GM11168 (cell line): ENCODE results near the gene UNC80.

ENCODE experiments used
- in situ Hi-C: fragments of 300-500 bp; cut with MboI; formaldehyde crosslinking; loops from one replicate; pipeline ENCODE4 v1.12.0; 2022; ENCODE audit warnings: low sequenced_read_pairs; ENCODE audit not compliant: unreplicated experiment

Gene UNC80

DNA sequence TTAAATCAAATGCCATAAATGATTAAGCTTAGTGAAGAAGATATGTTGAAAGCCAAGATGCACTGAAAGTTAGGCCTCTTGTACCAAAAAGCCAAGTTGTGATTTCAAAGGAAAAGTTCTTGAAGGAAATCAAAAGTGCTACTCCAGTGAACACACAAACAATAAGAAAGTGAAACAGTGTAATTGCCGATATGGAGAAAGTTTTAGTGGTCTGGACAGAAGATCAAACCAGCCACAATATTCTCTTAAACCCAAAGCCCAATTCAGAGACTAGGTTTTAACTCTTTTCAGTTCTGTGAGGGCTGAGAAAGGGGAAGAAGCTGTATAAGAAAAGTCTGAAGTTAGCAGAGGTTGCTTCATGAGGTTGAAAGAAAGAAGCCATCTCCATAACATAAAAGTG is 129.0 kb downstream of the UNC80 start:
- in situ Hi-C loops: no loop called here

DNA sequence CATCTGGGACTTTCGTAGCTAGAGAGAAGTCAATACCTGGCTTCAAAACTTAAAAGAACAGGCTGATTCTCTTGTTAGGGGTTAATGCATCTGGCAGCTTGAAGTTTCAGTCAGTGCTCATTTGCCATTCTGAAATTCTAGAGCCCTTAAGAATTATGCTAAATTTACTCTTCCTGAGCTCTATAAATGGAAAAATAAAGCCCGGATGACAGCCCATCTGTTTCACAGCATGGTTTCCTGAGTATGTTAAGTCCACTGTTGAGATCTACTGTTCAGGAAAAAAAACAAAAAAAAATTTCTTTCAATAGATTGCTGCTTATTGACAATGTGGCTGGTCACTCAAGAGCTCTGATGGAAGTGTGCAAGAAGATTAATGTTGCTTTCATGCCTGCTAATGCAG is 129.5 kb downstream of the UNC80 start:
- in situ Hi-C loops: no loop called here

DNA sequence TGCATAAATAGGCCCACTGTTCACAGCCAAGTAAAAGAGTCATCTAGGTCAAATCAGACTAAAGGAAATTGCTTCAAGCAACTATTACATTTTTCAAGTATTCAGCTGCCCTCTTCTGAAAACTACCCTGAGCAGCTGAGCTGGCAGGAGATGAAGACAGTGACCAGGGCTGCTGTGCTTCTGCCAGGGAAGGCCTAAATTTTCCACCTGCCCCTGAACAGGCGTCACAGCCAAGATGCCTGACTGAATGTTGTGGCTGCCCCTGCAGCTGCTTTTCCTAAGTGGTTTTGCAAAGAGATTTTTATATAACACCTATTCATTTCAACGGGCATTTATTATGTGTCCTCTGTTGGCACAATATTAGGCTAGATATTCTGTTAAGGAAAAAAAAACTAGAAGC is 134.1 kb downstream of the UNC80 start:
- in situ Hi-C loops: no loop called here

GRCh38 chr2:209907746-209908145 is 136.1 kb downstream of the UNC80 start:
- in situ Hi-C loops: no loop called here

- in situ Hi-C loops: no loop called here
These were observed 136.9 kb downstream of the UNC80 start for GRCh38 chr2:209908511-209908910.

- in situ Hi-C loops: no loop called here
These were observed 139.9 kb downstream of the UNC80 start for GRCh38 chr2:209911486-209911885.

DNA sequence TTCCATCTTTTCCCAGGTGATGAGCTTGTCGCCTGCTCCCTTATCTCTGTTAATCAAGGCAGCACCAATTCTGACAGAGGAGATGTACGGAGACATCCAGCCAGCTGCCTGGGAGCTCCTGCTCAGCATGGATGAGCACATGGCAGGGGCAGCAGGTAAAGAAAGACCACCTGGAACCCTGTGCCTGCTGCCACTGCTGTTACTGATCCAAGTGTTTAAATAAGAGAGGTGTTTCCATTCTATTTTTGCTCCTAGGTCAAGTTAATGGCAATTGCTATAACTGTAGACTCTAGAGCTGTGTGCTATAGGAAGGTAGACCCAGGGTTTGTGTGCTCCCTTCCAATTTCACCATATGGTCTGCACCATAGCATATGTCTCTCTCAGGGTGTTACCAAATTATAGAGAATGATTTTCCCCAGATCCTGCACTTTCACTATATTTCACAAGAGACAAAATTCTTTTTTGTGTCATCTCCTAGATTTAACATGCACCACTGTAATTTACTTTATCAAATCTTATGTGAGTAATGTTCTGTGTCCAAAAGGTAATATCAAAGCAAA is 142.2 kb downstream of the UNC80 start:
- in situ Hi-C loops: no loop called here

DNA sequence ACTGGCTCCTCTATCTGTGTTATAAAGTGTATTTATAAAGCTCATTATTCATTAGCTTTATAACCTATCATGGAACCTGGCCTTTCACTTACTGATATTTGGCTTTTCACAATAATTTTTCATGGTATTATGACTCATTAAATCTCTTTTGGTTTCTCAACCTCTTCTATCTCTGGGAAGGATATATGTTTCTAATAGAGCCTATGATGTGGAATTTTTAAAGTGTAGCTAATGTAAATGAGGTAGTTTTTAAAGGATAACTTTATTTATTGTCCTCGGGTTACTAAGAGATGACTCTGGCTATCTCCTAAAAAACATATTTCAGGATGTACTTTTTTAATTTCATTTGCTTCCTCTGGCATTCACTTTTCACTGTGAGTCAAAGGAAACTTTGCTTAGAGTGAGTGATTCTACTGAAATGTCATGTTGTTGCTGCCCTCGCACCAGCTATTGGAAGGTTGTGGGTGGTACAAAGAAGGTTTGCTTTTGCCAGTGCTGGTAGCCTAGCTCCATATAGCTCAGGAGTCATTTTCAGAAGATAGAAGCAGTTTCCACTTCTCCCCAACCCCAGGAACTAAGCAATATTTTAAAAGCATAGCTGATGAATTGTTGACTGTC is 145.6 kb downstream of the UNC80 start:
- in situ Hi-C loops: no loop called here

DNA sequence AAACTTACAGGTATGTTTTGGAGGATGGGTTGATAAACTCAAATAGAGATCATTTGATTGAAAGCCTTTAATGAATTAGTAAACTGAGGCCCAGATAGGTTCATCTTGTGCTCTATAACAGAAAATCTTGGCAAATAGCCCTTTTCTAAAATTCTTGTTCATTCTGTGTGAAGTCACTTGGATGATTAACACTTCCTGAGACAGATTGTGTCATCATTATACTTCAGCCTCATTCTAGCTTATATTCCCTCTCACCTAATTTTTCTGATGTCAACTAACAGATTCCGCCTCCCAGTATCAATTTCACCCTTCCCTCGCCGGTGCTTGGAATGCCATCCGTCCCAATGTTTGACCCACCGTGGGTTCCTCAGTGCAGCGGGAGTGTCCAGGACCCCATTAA is 146.6 kb downstream of the UNC80 start:
- in situ Hi-C loops: no loop called here

GRCh38 chr2:209922116-209922515 is 150.5 kb downstream of the UNC80 start:
- in situ Hi-C loops: no loop called here

DNA sequence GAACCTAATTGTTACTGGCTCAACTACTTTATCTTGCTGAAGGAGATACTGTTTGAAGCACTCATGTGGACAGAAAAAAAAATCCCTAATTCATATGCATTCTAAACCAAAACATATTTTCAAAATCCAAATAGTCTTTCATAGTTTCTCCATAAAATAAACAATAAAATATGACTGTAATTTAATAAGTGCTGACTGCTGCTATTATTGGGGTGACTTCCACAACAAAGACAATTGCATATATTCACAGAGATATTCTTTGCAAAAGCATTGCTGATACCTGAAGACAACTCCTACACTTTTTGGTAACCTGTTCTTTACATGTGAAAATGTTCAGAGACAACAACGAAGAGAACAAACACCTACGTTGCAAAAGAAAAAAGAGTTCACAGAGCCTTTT is 157.7 kb downstream of the UNC80 start:
- in situ Hi-C loops: no loop called here

GRCh38 chr2:209933499-209934483 is 162.2 kb downstream of the UNC80 start:
- in situ Hi-C loops: no loop called here

DNA sequence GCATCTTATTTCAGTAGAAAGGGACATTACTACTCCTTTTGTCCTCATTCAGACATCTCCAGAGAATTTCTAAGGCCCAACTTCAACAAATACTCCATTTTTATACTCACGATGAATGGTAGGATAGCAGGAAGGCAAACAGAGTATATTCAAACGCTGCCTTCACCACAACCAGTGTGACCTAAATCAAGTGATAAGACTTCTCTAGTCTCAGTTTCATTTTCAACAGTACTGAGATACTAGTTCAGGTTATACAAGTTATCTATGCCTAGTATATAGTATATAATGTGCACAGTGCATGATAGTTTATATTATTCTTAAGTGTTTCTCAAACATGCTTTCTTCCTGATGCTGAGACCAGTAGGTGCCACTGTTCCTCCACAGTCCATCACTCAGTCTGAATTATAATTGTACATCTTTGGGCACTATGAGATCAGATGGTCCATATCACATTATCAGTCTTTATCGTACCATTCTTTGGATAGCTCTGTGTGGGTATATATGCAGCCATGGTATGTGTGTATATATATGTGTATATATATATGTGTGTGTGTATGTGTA is 164.6 kb downstream of the UNC80 start:
- in situ Hi-C loops: no loop called here

GRCh38 chr2:209937893-209938292 is 166.3 kb downstream of the UNC80 start:
- in situ Hi-C loops: no loop called here

DNA sequence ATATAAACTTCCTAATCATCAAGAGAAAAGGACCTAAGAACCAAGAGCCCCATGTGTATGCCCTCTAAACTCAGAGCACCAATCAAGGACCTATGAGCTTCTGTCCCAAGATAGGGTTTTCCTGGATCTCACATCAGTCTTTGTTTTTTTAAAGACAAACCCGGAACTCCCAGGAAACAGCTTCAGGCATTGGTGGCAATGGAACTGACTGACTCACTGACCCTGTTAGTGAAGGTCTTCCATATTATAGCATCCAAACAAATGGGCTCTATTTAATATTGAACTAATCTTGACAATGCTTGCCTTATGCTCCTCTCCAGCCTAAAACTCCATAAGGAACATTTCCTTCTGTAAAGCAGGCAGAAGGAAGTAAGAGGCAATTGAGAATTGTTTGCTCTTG is 167.3 kb downstream of the UNC80 start:
- in situ Hi-C loops: no loop called here

DNA sequence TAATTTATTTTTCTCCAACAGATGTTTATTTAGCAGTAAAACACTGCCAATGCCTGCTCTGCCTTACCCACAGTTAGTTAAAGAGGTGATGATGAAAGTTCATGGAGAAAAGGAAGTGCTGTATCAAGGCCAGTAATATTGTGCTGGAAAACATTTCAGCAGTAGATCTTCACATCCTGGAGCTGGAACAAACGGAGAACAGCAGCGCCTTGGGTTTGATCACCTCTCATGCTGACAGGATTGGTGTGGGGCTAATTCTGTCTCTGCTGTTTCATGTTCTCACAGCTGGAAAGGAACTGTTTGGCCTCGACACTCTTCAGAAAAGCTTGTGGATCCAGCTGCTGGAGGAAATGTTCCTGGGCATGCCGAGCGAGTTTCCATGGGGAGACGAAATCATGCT is 169.3 kb downstream of the UNC80 start:
- in situ Hi-C loops: no loop called here

GRCh38 chr2:209942426-209942825 is 170.8 kb downstream of the UNC80 start:
- in situ Hi-C loops: no loop called here

- in situ Hi-C loops: no loop called here
These were observed 171.4 kb downstream of the UNC80 start for GRCh38 chr2:209942936-209943605.

DNA sequence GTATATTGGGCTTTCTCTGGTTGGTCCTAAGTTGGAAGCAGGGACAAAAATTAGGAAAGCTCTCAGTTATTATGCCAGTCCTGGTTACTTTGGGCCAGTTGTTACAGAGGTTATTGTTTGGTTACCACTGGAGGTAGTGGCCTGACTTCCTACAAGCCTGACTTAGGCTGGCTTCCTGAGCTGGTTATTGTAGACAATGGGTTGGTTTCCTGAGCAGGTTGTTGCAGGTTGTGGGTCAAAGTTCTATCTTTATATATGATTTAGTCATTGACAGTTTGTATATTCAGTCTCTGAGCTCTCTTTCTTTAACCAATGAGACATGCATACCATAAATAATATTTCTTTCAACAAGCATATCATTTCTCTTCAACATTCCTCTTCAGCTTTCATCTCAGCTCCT is 172.1 kb downstream of the UNC80 start:
- in situ Hi-C loops: no loop called here

DNA sequence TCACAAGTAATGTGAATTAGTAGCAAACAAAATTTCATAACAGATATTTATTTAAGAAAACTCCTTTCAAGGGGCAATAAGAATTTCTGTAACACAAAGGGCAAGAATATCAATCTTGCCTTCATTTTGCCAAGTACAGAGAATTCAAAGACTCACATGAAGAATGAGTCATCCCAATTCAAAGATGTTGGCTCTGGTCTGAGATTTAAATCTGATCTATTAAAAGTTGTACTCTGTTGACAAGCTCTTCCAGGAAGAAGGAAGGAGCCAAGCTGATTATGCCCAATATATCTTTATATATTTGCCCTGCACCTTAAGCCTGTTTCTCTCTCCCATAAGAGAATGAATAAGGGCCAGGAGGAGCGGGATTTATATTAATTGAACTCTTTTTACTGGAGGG is 174.9 kb downstream of the UNC80 start:
- in situ Hi-C loops: no loop called here

GRCh38 chr2:209956271-209956670 is 184.6 kb downstream of the UNC80 start:
- in situ Hi-C loops: no loop called here
